ENCODE data around the gene SPATA31E1.

GRCh38 chr9:87892956-87893355 lies 10.3 kb downstream of the SPATA31E1 start:
- TF ChIP-seq CTCF (IDR thresholded peaks at IDR 0.05) (no peak), POLR2A (IDR thresholded peaks at IDR 0.05) (no peak), POLR2AphosphoS5 (IDR thresholded peaks at IDR 0.05) (no peak)
